ENCODE measurements around the gene VPS41. TPM values are rescaled to one million over a fixed set of nuclear protein-coding genes. Genes with fewer than 3 reads are reported as not detected.

VPS41 gene
- total RNA-seq, 3 donors from 2014 or later: 46.2 to 49.2 (median 47.1) TPM

DNA sequence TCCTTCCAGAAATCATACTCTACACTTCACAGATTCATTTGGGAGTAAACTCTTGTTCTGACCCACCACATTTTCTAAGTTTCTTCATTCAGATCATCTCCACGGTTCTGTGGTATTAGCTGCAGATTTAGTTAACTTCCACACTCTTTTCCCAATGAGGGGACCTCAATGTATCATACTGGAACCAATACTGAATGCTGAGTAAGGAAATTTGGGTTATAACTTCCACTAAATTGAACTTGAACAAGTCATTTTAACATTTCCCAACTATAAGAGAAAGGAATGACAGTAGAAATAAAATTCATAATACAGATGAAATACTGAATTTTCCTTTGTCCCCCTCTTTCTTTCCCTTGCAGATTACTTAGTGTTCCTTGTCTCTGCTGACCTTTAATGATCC is 131.4 kb downstream of the VPS41 start:
- H3K9me3 Mint-ChIP-seq: no peaks in the 10 kb centered on the region
- DNase-seq (no peak), ATAC-seq (no peak)
- H3K36me3 Mint-ChIP-seq (ENCODE audit: insufficient read depth): peaks cover 30% of the 10 kb centered on the region
- no peaks in the 10 kb centered on the region for H3K27me3 Mint-ChIP-seq (ENCODE audit: low read depth)
- no peaks in the 10 kb centered on the region for H3K4me1 Mint-ChIP-seq (ENCODE audit: low read depth)
- H3K4me3 Mint-ChIP-seq: no peak overlapping the region

DNA sequence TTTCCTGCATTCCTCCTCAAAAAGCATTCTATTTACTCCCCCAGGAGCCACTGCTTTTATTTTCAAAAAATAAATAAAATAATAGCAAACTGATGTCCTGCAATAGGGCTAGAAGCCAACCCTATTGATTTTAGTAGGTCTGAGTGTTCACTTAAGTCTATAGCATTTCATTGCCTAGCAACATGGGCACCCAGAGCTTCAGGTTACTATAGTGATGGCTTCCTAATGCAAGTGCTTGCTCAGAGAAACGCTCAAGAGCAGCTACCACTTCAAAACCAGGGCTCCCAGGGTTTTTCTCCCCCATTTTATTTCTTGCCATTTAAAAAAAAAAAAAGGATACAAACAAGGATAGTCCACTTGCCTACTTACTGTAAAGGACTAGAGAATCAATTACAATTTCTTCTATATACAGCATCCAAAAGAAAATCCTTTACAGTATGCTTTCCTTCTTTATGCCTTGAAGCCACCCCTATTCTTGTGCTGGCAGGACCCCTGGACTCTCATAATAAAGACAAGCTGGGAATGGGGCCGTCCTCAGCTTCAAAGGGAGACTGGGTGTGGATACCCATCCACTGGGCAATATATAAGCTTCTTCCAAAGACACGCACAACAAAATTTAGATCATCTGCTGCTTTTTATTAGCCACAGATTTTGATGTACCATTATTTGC is 133.3 kb downstream of the VPS41 start:
- Mint-ChIP-seq H3K4me1 (ENCODE audit: low read depth) (no peaks in the 10 kb centered on the region), H3K36me3 (ENCODE audit: insufficient read depth) (peaks cover 32% of the 10 kb centered on the region), H3K9me3 (no peaks in the 10 kb centered on the region), H3K4me3 (no peak overlapping the region), H3K27me3 (ENCODE audit: low read depth) (no peaks in the 10 kb centered on the region)
- ATAC-seq: no peak
- no peak for DNase-seq

DNA sequence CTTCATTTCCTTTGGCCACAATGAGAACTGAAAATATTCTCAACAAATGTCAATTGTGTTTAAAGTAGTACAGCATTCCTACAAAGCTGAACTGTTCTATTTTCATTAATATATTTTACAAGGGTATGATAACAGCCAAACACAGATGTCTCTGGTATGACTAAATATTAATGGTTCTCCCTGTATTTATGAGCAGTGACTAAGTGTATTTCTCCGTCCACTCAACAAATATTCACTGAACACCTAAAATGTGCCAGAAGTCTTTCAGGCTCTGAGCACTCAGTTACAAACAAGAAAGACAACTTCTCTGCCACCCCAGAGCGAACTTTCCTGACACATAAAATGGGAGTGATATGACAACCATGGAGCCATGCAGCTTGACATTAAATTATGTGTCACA is 135.6 kb downstream of the VPS41 start:
- Mint-ChIP-seq H3K36me3 (ENCODE audit: insufficient read depth) (peaks cover 46% of the 10 kb centered on the region), H3K4me3 (no peak overlapping the region), H3K4me1 (ENCODE audit: low read depth) (no peaks in the 10 kb centered on the region), H3K9me3 (no peaks in the 10 kb centered on the region), H3K27me3 (ENCODE audit: low read depth) (no peaks in the 10 kb centered on the region)
- DNase-seq (no peak), ATAC-seq (no peak)

DNA sequence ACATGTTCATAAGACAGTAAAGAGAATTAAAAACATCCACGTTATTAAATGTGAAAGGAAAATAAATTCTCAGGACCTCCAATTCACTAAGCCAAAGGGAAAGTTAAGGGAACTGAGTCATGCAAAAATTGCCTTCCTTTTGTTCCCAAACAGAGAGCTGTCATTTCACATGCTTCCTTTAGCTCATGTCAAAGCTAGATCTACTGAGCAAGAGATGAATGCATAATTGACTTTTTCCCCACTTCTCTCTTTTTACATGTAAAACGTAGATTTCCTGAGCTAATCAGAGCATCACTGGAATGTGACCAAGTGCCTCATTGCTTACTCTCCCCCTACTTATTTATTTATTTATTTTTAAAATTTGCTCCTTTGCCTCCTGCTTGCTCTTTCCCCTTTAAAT is 148.8 kb downstream of the VPS41 start:
- no peaks in the 10 kb centered on the region for H3K27me3 Mint-ChIP-seq (ENCODE audit: low read depth)
- no peaks in the 10 kb centered on the region for H3K4me1 Mint-ChIP-seq (ENCODE audit: low read depth)
- DNase-seq (no peak), ATAC-seq (no peak)
- no peaks in the 10 kb centered on the region for H3K9me3 Mint-ChIP-seq
- peaks cover 43% of the 10 kb centered on the region for H3K36me3 Mint-ChIP-seq (ENCODE audit: insufficient read depth)
- no peak overlapping the region for H3K4me3 Mint-ChIP-seq

DNA sequence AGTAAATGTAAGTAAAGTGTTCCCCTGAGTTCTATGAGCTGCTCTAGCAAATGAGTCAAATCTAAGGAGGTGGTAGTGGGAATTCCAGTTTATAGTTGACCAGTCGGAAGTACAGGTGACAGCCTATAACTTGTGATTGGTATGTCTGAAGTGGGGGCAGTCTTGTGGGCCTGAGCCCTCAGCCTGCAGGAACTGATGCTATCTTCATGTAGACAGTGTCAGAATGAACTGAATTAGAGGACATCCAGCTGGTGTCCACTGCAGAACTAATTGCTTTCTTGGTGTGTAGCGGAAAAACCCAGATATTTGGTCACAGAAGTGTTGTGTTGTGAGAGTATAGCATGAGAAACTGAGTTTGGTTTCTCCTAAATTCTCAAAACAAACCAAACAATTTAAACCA is 150.0 kb downstream of the VPS41 start:
- Mint-ChIP-seq H3K4me1 (ENCODE audit: low read depth) (no peaks in the 10 kb centered on the region), H3K4me3 (no peak overlapping the region), H3K36me3 (ENCODE audit: insufficient read depth) (peaks cover 40% of the 10 kb centered on the region), H3K9me3 (no peaks in the 10 kb centered on the region), H3K27me3 (ENCODE audit: low read depth) (no peaks in the 10 kb centered on the region)
- no peak for ATAC-seq
- DNase-seq: no peak

DNA sequence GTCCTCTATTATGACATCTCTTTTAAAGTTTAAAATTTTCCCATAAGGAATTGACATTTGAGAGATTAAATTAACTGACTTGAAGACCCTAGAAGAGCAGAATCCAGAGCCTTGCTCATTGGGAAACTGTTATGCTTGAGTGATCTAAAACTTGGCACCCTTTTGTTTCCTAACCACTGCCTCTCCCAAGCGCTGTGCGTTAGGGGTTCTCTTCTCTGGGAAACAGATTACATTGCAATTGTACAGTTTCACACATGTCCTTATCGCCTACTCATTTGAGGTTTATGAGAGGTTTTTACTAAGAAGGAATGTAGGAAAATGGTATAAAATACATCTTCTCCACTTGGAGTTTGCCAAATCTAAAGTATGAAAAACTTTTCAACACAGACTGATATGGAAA is 151.1 kb downstream of the VPS41 start:
- H3K4me3 Mint-ChIP-seq: no peak overlapping the region
- no peaks in the 10 kb centered on the region for H3K9me3 Mint-ChIP-seq
- DNase-seq: no peak
- peaks cover 41% of the 10 kb centered on the region for H3K36me3 Mint-ChIP-seq (ENCODE audit: insufficient read depth)
- no peak for ATAC-seq
- no peaks in the 10 kb centered on the region for H3K4me1 Mint-ChIP-seq (ENCODE audit: low read depth)
- H3K27me3 Mint-ChIP-seq (ENCODE audit: low read depth): no peaks in the 10 kb centered on the region

DNA sequence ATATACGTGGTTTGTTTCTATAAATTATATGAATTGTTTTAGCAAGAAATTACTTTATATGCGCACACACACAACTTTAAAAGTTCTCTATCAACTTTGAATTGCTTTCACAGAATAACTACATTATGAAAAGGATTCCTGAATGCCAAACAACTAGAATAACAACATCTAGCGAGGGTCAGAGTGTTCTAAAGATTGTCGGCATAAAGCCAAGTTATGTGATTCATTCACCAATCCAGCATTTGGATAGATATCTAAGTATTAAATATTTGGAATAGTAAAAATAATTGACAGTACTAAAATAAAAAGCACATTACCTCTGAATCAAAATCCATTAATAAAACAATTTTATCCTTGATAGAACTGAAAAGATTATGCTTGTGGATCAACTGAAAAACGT is 152.5 kb downstream of the VPS41 start:
- peaks cover 53% of the 10 kb centered on the region for H3K36me3 Mint-ChIP-seq (ENCODE audit: insufficient read depth)

DNA sequence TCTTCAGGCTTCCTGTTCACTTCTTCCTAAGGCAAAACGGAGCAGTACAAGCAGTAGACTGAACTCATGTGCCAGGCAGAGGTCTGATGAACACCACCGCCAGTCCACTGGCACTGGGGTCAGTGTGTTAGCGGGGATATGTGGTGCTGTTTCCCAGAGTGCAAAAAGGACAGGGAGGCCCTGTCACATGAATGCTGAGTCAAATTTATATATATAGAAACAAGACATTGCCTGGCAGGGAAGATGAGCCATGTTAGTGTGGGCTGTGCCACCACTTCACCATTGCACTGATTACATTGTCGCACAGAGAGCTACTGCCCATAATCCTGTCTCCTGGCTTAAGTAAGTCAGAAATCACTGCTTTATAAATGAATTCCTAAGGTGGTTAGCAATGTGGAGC is 155.6 kb downstream of the VPS41 start:
- Mint-ChIP-seq H3K27me3 (ENCODE audit: low read depth) (no peaks in the 10 kb centered on the region), H3K4me1 (ENCODE audit: low read depth) (no peaks in the 10 kb centered on the region), H3K4me3 (no peak overlapping the region), H3K9me3 (no peaks in the 10 kb centered on the region), H3K36me3 (ENCODE audit: insufficient read depth) (peaks cover 62% of the 10 kb centered on the region)
- no peak for ATAC-seq
- DNase-seq: no peak

More for the DNA sequence above, 152.5 kb downstream of the VPS41 start:
- ATAC-seq (no peak), DNase-seq (no peak)
- H3K4me1 Mint-ChIP-seq (ENCODE audit: low read depth): no peaks in the 10 kb centered on the region
- no peak overlapping the region for H3K4me3 Mint-ChIP-seq
- H3K27me3 Mint-ChIP-seq (ENCODE audit: low read depth): no peaks in the 10 kb centered on the region
- no peaks in the 10 kb centered on the region for H3K9me3 Mint-ChIP-seq

DNA sequence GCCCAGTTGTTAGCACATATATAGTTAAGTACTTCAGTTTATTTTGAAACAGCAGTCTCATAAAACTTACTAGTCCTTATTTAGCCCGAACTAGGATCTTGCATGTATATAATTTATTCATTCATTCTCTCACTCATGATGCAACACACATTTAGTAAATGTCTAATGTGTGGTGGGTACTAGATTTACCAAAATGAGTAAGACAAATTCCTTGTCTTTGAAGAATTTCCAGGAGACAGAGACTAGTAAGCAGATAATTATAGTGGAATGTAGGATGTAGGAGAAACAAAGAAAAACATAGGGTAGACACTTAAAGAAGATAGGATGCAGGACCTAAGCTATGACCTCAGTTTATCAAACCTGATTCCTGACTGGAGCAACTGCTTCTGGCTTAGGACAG is 157.6 kb downstream of the VPS41 start:
- H3K4me1 Mint-ChIP-seq (ENCODE audit: low read depth): no peaks in the 10 kb centered on the region
- H3K27me3 Mint-ChIP-seq (ENCODE audit: low read depth): no peaks in the 10 kb centered on the region
- H3K36me3 Mint-ChIP-seq (ENCODE audit: insufficient read depth): peaks cover 55% of the 10 kb centered on the region
- H3K9me3 Mint-ChIP-seq: no peaks in the 10 kb centered on the region
- DNase-seq: no peak
- ATAC-seq: no peak
- no peak overlapping the region for H3K4me3 Mint-ChIP-seq

DNA sequence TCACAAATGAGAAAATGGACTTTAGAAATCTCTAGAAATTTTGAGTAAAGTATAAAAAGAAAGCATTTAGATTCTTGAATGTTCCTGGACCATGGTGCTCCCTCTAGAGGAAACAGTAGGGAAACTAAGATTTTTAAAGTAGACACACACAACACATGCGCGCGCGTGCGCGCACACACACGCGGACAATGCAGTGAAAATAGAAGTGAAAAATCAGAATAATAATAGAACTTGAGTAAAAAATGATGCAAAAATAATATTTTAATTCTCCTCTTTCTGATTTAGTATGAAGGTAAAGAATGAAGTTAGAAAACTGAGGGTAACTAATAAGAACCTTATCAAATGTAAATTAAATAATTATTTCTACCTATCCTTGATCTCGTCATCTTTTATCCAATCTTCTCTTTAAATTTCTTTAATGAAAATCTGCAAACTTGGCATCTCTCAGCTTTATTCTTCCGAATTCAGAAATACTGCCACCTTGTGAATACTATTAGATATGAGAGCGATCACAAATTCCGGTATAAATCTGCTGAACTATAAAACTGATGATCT is 160.9 kb downstream of the VPS41 start:
- DNase-seq (no peak), ATAC-seq (no peak)
- no peak overlapping the region for H3K4me3 Mint-ChIP-seq
- H3K4me1 Mint-ChIP-seq (ENCODE audit: low read depth): no peaks in the 10 kb centered on the region
- no peaks in the 10 kb centered on the region for H3K27me3 Mint-ChIP-seq (ENCODE audit: low read depth)
- no peaks in the 10 kb centered on the region for H3K9me3 Mint-ChIP-seq
- peaks cover 58% of the 10 kb centered on the region for H3K36me3 Mint-ChIP-seq (ENCODE audit: insufficient read depth)

DNA sequence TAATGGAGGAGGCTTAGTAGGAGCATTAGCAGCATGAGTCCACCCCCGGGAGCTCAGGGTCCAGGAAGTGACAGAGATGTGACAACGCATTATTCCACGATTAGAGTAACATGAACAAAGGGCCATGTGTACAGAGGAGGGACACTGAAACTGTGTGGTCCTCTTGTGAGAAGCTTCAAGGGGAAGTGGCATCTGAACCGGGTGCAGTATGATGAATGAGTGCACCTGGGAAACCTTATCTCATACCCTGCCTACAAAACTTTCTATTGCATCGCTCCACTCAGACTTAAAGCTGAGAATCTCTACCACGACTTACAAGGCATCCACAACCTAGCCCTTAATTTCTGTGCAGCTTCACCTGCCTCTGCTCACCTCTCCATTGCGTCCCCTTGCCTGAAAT is 162.6 kb downstream of the VPS41 start:
- no peak for DNase-seq
- no peaks in the 10 kb centered on the region for H3K27me3 Mint-ChIP-seq (ENCODE audit: low read depth)
- H3K4me3 Mint-ChIP-seq: no peak overlapping the region
- H3K9me3 Mint-ChIP-seq: no peaks in the 10 kb centered on the region
- H3K4me1 Mint-ChIP-seq (ENCODE audit: low read depth): no peaks in the 10 kb centered on the region
- no peak for ATAC-seq
- H3K36me3 Mint-ChIP-seq (ENCODE audit: insufficient read depth): peaks cover 56% of the 10 kb centered on the region

DNA sequence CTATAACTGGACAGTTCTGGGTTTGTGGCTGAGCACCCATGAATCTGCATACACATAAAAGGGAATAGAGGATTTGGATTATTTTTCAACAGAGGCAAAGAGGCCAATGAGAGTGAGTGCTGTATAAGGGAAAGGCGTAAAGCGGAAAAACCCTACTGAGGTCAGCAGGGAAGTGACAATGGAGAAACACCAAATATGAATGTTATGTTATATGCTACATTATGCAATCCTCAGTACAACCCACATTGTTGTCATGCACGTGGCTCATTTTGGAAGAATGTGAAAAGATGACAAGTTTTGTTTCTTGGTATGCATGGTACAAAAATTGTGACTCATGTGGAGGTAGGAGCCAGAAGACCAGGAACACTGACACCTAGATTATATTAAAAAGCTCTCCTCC is 164.2 kb downstream of the VPS41 start:
- no peaks in the 10 kb centered on the region for H3K9me3 Mint-ChIP-seq
- no peak for DNase-seq
- no peaks in the 10 kb centered on the region for H3K27me3 Mint-ChIP-seq (ENCODE audit: low read depth)
- ATAC-seq: no peak
- H3K4me3 Mint-ChIP-seq: no peak overlapping the region
- no peaks in the 10 kb centered on the region for H3K4me1 Mint-ChIP-seq (ENCODE audit: low read depth)
- peaks cover 54% of the 10 kb centered on the region for H3K36me3 Mint-ChIP-seq (ENCODE audit: insufficient read depth)

DNA sequence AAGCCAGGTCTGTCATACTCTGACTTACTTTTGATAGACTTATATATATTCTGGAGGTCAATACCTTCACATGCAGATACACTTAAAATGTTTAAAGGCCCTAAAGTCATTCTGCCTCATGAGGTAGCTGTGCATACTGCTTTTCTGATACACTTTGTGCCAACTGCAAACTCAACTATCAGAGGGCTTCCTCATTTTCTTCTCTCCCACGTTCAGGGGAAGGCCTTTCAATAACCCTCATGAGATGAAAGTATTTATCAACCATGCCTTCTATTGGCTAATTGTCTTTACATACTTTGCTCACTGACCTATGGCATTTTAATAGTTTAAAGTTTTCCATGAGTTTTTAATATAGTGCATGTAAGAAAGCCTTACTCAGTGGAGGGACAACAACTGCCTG is 165.1 kb downstream of the VPS41 start:
- Mint-ChIP-seq H3K9me3 (no peaks in the 10 kb centered on the region), H3K4me3 (no peak overlapping the region), H3K36me3 (ENCODE audit: insufficient read depth) (peaks cover 50% of the 10 kb centered on the region), H3K27me3 (ENCODE audit: low read depth) (no peaks in the 10 kb centered on the region), H3K4me1 (ENCODE audit: low read depth) (no peaks in the 10 kb centered on the region)
- ATAC-seq: no peak
- no peak for DNase-seq

DNA sequence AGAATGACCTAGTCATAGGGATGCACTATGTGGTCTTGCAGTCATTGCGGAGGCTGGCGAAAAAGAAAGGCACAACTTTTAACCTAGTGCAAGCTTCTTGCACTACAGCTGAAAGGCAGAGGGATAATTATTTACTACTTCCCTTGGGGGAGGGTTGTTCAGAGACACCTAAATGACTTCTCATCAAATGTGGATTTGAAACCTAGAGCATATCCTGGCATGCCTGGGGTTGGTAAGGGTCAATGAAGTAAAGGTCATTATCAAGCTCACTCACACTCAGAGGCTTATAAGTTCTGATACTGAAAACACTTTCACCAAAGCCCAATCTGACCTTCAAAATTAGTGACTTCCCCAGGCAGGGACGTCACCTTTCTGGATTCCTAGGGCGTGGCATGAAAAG is 168.9 kb downstream of the VPS41 start:
- H3K4me1 Mint-ChIP-seq (ENCODE audit: low read depth): no peaks in the 10 kb centered on the region
- no peak for DNase-seq
- H3K27me3 Mint-ChIP-seq (ENCODE audit: low read depth): no peaks in the 10 kb centered on the region
- H3K9me3 Mint-ChIP-seq: no peaks in the 10 kb centered on the region
- H3K36me3 Mint-ChIP-seq (ENCODE audit: insufficient read depth): peaks cover 41% of the 10 kb centered on the region
- no peak for ATAC-seq
- no peak overlapping the region for H3K4me3 Mint-ChIP-seq

DNA sequence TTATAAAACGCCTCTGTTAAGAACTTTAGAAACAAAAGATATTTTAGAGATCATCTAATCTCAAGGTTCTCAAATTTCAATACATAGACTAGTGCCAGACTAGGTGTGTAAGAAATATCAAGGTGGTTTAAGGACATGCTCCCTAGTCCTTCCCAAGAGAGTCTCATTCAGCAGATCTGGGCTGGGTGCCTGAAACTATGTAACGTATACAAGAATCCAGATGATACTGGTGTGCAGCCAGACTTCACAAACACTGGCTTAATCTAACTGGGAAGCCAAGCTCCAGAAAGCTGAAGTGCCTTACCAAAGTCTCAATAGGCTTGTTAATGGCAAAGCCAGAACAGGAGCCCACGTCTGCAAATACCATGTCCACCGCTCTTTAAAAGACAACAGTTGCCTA is 172.9 kb downstream of the VPS41 start:
- ATAC-seq (no peak), DNase-seq (no peak)
- Mint-ChIP-seq H3K36me3 (ENCODE audit: insufficient read depth) (peaks cover 29% of the 10 kb centered on the region), H3K9me3 (no peaks in the 10 kb centered on the region), H3K4me1 (ENCODE audit: low read depth) (no peaks in the 10 kb centered on the region), H3K4me3 (no peak overlapping the region), H3K27me3 (ENCODE audit: low read depth) (no peaks in the 10 kb centered on the region)
